ENCODE measurements around the gene DSC3. TPM values are rescaled to one million over a fixed set of nuclear protein-coding genes. Genes with fewer than 3 reads are reported as not detected.

Gene DSC3
- 362 and 394 TPM in 2 replicates for total RNA-seq

DNA sequence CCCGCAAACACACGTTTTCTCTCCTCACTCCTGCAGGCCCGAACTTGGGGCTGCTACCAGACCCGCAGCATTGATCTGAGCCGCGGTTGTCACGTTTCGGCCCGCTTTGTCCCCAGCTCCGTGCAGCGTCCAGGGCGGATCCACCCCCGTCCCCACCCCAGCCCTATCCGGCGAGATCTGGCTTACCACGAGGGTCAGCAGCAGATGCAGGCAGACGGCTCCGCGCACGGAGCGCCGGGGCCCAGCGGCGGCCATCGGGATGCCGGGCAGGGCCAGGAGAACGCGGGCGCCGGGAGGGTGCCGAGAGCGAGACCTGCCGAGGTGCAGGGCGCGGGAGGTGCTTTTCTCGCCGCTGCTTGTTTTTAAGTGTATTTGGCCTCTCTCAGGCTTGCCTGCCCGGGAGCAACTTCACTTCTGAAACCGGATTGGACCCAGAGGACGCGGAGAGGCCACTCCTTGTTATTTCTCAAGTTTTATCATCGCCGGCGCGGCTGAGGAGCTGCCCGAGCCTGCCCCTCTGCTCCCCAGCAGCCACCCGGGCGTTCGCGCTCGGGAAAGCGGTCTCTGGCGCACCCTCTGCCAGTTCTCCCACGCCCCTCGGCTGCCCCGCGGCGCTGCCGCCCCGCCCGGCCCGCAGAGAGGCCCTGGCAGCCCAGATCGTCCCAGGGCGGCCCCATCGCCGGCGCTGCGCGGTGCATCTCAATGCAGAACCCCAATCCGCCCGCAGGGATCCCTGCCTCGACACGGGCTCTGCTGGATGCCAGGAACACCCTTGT lies at the start of gene DSC3:
Gene DSC3, minus strand, starts transcription at position 337 of the 776 bp plus-strand sequence. Its CDS starts 82 bp downstream, at position 255.

Other genes with a start within 250 kb of the DSC3 start
- gene DSC2, start 59.7 kb upstream of the DSC3 start, total RNA-seq: 119 and 226 TPM in 2 replicates
- 0.36 and 0.68 TPM in 2 replicates for gene DSC1, start 120.1 kb upstream of the DSC3 start, total RNA-seq